MM.1S (cell line): Measurements from ENCODE around the gene TMEM200A.

ENCODE experiments used
- EZH2 ChIP-seq: fragments of 300-600 bp; sonication (generic); optimal IDR thresholded peaks from 2 replicates; pipeline ENCODE3; 2017; ENCODE audit warnings: low read depth, mild to moderate bottlenecking, antibody characterized with exemption, low read length, mixed read lengths
- EZH2phosphoT487 ChIP-seq: fragments of 300-600 bp; sonication (generic); IDR thresholded peaks from 2 replicates; pipeline ENCODE4 v1.6.1; 2018; ENCODE audit warnings: antibody characterized with exemption, low read length
- TF ChIP-seq, protein P1 (sequence below): fragments of 300-600 bp; sonication (generic); IDR thresholded peaks from 2 replicates; pipeline ENCODE4 v1.5.1; 2016; ENCODE audit warnings: antibody characterized with exemption, low read length, mixed read lengths

GRCh38 chr6:130365166-130366106 is at the start of gene TMEM200A:
- TF ChIP-seq EZH2 = no peak
- TF ChIP-seq, protein P1, sequence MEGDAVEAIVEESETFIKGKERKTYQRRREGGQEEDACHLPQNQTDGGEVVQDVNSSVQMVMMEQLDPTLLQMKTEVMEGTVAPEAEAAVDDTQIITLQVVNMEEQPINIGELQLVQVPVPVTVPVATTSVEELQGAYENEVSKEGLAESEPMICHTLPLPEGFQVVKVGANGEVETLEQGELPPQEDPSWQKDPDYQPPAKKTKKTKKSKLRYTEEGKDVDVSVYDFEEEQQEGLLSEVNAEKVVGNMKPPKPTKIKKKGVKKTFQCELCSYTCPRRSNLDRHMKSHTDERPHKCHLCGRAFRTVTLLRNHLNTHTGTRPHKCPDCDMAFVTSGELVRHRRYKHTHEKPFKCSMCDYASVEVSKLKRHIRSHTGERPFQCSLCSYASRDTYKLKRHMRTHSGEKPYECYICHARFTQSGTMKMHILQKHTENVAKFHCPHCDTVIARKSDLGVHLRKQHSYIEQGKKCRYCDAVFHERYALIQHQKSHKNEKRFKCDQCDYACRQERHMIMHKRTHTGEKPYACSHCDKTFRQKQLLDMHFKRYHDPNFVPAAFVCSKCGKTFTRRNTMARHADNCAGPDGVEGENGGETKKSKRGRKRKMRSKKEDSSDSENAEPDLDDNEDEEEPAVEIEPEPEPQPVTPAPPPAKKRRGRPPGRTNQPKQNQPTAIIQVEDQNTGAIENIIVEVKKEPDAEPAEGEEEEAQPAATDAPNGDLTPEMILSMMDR = peak; percentile 36
- no peak for TF ChIP-seq EZH2phosphoT487
